H1 (cell line): ENCODE results near the gene MCCD1. TPM values are rescaled to one million over a fixed set of nuclear protein-coding genes. Genes with fewer than 3 reads are reported as not detected.

Source experiments
- CTCF ChIA-PET: fragments of 300-600 bp; sonication (Branson Sonifier 250); formaldehyde crosslinking; loops from one replicate; lab custom pipeline; 2021; ENCODE audit not compliant: partially characterized antibody; lab: Charles Lee
- POLR2A ChIA-PET: fragments of 300-600 bp; sonication (Branson Sonifier 250); formaldehyde crosslinking; loops from one replicate; lab custom pipeline; 2021; ENCODE audit warnings: inconsistent platforms; ENCODE audit not compliant: partially characterized antibody; lab: Charles Lee
- DNase-seq, 2 experiments: peaks; one replicate each; pipeline versions ENCODE4 v3.0.0 to v3.0.0-alpha.2; 2010 to 2022; ENCODE audit warnings: low spot score in 2 of 2, low read depth in 1 of 2, mixed read lengths in 1 of 2
- FAIRE-seq: peaks from 2 replicates; lab custom pipeline; 2011; peaks lifted over from hg19 to GRCh38; lab: Jason Lieb, UNC
- H2AFZ ChIP-seq: 2 replicates; pipeline ENCODE4 v1.8.1; 2012; ENCODE audit warnings: low read length, inconsistent platforms
- H2AK5ac ChIP-seq: 2 replicates; pipeline ENCODE4 v1.6.1; 2013; ENCODE audit warnings: low read depth, low read length
- H2BK120ac ChIP-seq: replicated peaks from 2 replicates; pipeline ENCODE3; 2013; ENCODE audit warnings: low read depth, low read length, inconsistent platforms
- H2BK12ac ChIP-seq: 2 replicates; pipeline ENCODE4 v1.6.1; 2013; ENCODE audit warnings: low read depth, low read length
- H2BK15ac ChIP-seq: 2 replicates; pipeline ENCODE4 v1.6.1; 2013; ENCODE audit warnings: low read length
- H2BK20ac ChIP-seq: 2 replicates; pipeline ENCODE4 v1.6.1; 2013; ENCODE audit warnings: low read length
- H2BK5ac ChIP-seq: 2 replicates; pipeline ENCODE4 v1.6.1; 2013; ENCODE audit warnings: low read depth, low read length
- H3K14ac ChIP-seq: 2 replicates; pipeline ENCODE4 v1.6.1; 2013; ENCODE audit warnings: inconsistent platforms; ENCODE audit not compliant: insufficient read length
- H3K18ac ChIP-seq: 2 replicates; pipeline ENCODE4 v1.6.1; 2013; ENCODE audit warnings: low read length; ENCODE audit errors: extremely low read depth
- H3K23ac ChIP-seq: 2 replicates; pipeline ENCODE4 v1.6.1; 2013; ENCODE audit warnings: inconsistent platforms; ENCODE audit not compliant: insufficient read length
- H3K23me2 ChIP-seq: 2 replicates; pipeline ENCODE4 v1.6.1; 2013; ENCODE audit warnings: low read depth, low read length
- H3K27ac ChIP-seq: 2 replicates; pipeline ENCODE4 v1.6.1; 2011; ENCODE audit warnings: low read depth, low read length, inconsistent platforms
- H3K27me3 ChIP-seq, 4 experiments: replicated peaks in 1 of 4; 1 replicate in 1 of 4; 2 replicates in 3 of 4; pipeline versions ENCODE4 v1.6.1 to v1.8.1; 2011 to 2013; ENCODE audit warnings: low read length in 3 of 4, mild to moderate bottlenecking in 3 of 4, inconsistent platforms in 2 of 4, mixed read lengths in 2 of 4, moderate library complexity in 1 of 4; ENCODE audit not compliant: control insufficient read depth in 3 of 4, insufficient read depth in 3 of 4; ENCODE audit errors: extremely low read depth in 1 of 4
- H3K36me3 ChIP-seq, 4 experiments: 2 replicates each; pipeline versions ENCODE4 v1.6.1 to v1.8.1; 2011 to 2013; ENCODE audit warnings: mild to moderate bottlenecking in 4 of 4, low read length in 3 of 4, moderate library complexity in 2 of 4, control low read depth in 1 of 4, inconsistent platforms in 1 of 4; ENCODE audit not compliant: insufficient read depth in 4 of 4, control insufficient read depth in 2 of 4
- H3K4ac ChIP-seq: replicated peaks from 2 replicates; pipeline ENCODE3; 2013; ENCODE audit warnings: low read length, low read depth, mixed read lengths, inconsistent platforms; ENCODE audit not compliant: insufficient read length
- H3K4me1 ChIP-seq, 4 experiments: replicated peaks in 1 of 4; 1 replicate in 1 of 4; 2 replicates in 3 of 4; pipeline versions ENCODE4 v1.6.1 to v1.8.1; 2011 to 2013; ENCODE audit warnings: low read length in 3 of 4, inconsistent platforms in 2 of 4, mixed read lengths in 1 of 4; ENCODE audit not compliant: insufficient read depth in 4 of 4, control insufficient read depth in 3 of 4
- H3K4me2 ChIP-seq, 2 experiments: 2 replicates each; pipeline versions ENCODE4 v1.6.1 to v1.8.1; 2011 to 2013; ENCODE audit warnings: low read depth in 2 of 2, low read length in 2 of 2, control low read depth in 1 of 2, inconsistent platforms in 1 of 2, mild to moderate bottlenecking in 1 of 2; ENCODE audit not compliant: insufficient read depth in 1 of 2
- H3K4me3 ChIP-seq, 4 experiments: fragments of 200-600, 300-600 bp in 1 of 4; sonication (generic), shearing (Covaris generic), sonication (Bioruptor Twin) in 1 of 4; 2 replicates each; pipeline versions ENCODE4 v1.5.1 to v1.8.1; 2011 to 2016; ENCODE audit warnings: low read length in 4 of 4, low read depth in 3 of 4, control low read depth in 2 of 4, inconsistent platforms in 2 of 4, mild to moderate bottlenecking in 2 of 4, mixed read lengths in 1 of 4, moderate library complexity in 1 of 4; ENCODE audit not compliant: insufficient read depth in 2 of 4; ENCODE audit errors: extremely low read depth in 1 of 4
- H3K56ac ChIP-seq: replicated peaks from 2 replicates; pipeline ENCODE3; 2013; ENCODE audit warnings: low read depth, mild to moderate bottlenecking, mixed read lengths, low read length, inconsistent platforms; ENCODE audit not compliant: insufficient read length
- H3K79me1 ChIP-seq: 2 replicates; pipeline ENCODE4 v1.6.1; 2013; ENCODE audit warnings: low read depth, low read length, control low read depth
- H3K79me2 ChIP-seq, 2 experiments: 2 replicates each; pipeline versions ENCODE4 v1.6.1 to v1.8.1; 2012 to 2013; ENCODE audit warnings: low read length in 2 of 2, mild to moderate bottlenecking in 2 of 2, inconsistent platforms in 1 of 2; ENCODE audit not compliant: insufficient read depth in 2 of 2, control insufficient read depth in 1 of 2
- H3K9ac ChIP-seq, 4 experiments: replicated peaks in 1 of 4; 1 replicate in 1 of 4; 2 replicates in 3 of 4; pipeline versions ENCODE4 v1.6.1 to v1.8.1; 2011 to 2013; ENCODE audit warnings: low read depth in 3 of 4, low read length in 3 of 4, control low read depth in 2 of 4, mild to moderate bottlenecking in 2 of 4, moderate library complexity in 2 of 4, inconsistent platforms in 1 of 4; ENCODE audit errors: extremely low read depth in 1 of 4
- H3K9me3 ChIP-seq, 2 experiments: 2 replicates each; pipeline versions ENCODE4 v1.6.1 to v1.8.1; 2012 to 2013; ENCODE audit warnings: mild to moderate bottlenecking in 2 of 2, moderate library complexity in 2 of 2, control low read depth in 1 of 2, inconsistent platforms in 1 of 2, low read depth in 1 of 2, low read length in 1 of 2, mixed read lengths in 1 of 2; ENCODE audit not compliant: insufficient read depth in 2 of 2
- H4K20me1 ChIP-seq, 2 experiments: replicated peaks in 1 of 2; 2 replicates each; pipeline versions ENCODE3 to v1.8.1; 2011 to 2013; ENCODE audit warnings: inconsistent platforms in 2 of 2, low read length in 2 of 2, mild to moderate bottlenecking in 1 of 2; ENCODE audit not compliant: insufficient read depth in 2 of 2, control insufficient read depth in 1 of 2
- H4K5ac ChIP-seq: 2 replicates; pipeline ENCODE4 v1.6.1; 2013; ENCODE audit warnings: low read length, low read depth, mixed read lengths, inconsistent platforms; ENCODE audit not compliant: insufficient read length
- H4K8ac ChIP-seq: 2 replicates; pipeline ENCODE4 v1.8.0; 2013; ENCODE audit warnings: mild to moderate bottlenecking, moderate library complexity, low read length, inconsistent platforms; ENCODE audit not compliant: insufficient read depth; ENCODE audit errors: extremely low read depth
- H4K91ac ChIP-seq: replicated peaks from 2 replicates; pipeline ENCODE3; 2013; ENCODE audit warnings: low read length, mixed read lengths, inconsistent platforms; ENCODE audit not compliant: insufficient read length
- ASH2L ChIP-seq: fragments of 200-600, 300-600 bp; sonication (generic); IDR thresholded peaks from one replicate; pipeline ENCODE4 v1.7.1; 2017; ENCODE audit warnings: low read length
- BCL11A ChIP-seq, 2 experiments: IDR thresholded peaks; one replicate each; pipeline ENCODE4 v1.6.1; 2011; ENCODE audit warnings: low read depth in 2 of 2, low read length in 2 of 2, mild to moderate bottlenecking in 2 of 2
- CHD2 ChIP-seq: IDR thresholded peaks from 2 replicates; pipeline ENCODE4 v1.6.1; 2012; ENCODE audit warnings: low read length, improper control_type of control experiment
- CREB1 ChIP-seq: IDR thresholded peaks from 2 replicates; pipeline ENCODE4 v1.6.1; 2012; ENCODE audit warnings: inconsistent platforms
- FOSL1 ChIP-seq: IDR thresholded peaks from 2 replicates; pipeline ENCODE4 v1.6.1; 2011; ENCODE audit warnings: mild to moderate bottlenecking, low read depth, low read length, moderate library complexity; ENCODE audit not compliant: insufficient read depth
- GABPA ChIP-seq: IDR thresholded peaks from 2 replicates; pipeline ENCODE4 v1.6.1; 2011; ENCODE audit warnings: mild to moderate bottlenecking, low read length, moderate library complexity, borderline replicate concordance; ENCODE audit not compliant: insufficient read depth
- HDAC2 ChIP-seq, 2 experiments: fragments of 300-600 bp in 1 of 2; sonication (generic) in 1 of 2; IDR thresholded peaks; 2 replicates each; pipeline ENCODE4 v1.6.1; 2011 to 2012; ENCODE audit warnings: low read depth in 2 of 2, low read length in 2 of 2, mild to moderate bottlenecking in 2 of 2, moderate library complexity in 2 of 2, borderline replicate concordance in 1 of 2, inconsistent platforms in 1 of 2
- JUN ChIP-seq: IDR thresholded peaks from 2 replicates; pipeline ENCODE4 v1.6.1; 2011; ENCODE audit warnings: low read depth, mild to moderate bottlenecking, improper control_type of control experiment, low read length
- NANOG ChIP-seq: IDR thresholded peaks from 2 replicates; pipeline ENCODE4 v1.6.1; 2011; ENCODE audit warnings: low read length, low read depth, mild to moderate bottlenecking, inconsistent platforms; ENCODE audit not compliant: insufficient read depth, poor library complexity, severe bottlenecking
- POLR2A ChIP-seq, 2 experiments: IDR thresholded peaks; 1 replicate in 1 of 2; 2 replicates in 1 of 2; pipeline ENCODE4 v1.6.1; 2011; ENCODE audit warnings: low read depth in 2 of 2, low read length in 2 of 2, mild to moderate bottlenecking in 2 of 2; ENCODE audit errors: control extremely low read depth in 1 of 2
- POLR2AphosphoS5 ChIP-seq: IDR thresholded peaks from 2 replicates; pipeline ENCODE4 v1.6.1; 2011; ENCODE audit warnings: low read depth, low read length
- RBBP5 ChIP-seq: IDR thresholded peaks from 2 replicates; pipeline ENCODE4 v1.7.1; 2012; ENCODE audit warnings: low read depth, mild to moderate bottlenecking, inconsistent platforms, low read length, moderate library complexity, borderline replicate concordance
- SIX5 ChIP-seq: IDR thresholded peaks from 2 replicates; pipeline ENCODE4 v1.6.1; 2011; ENCODE audit warnings: mild to moderate bottlenecking, low read depth, low read length
- SRF ChIP-seq: IDR thresholded peaks from 2 replicates; pipeline ENCODE4 v1.6.1; 2011; ENCODE audit warnings: mild to moderate bottlenecking, low read depth, low read length, moderate library complexity
- SUZ12 ChIP-seq: fragments of 200-600 bp; sonication (generic); IDR thresholded peaks from 2 replicates; pipeline ENCODE4 v1.6.1; 2012; ENCODE audit warnings: mild to moderate bottlenecking, inconsistent platforms, low read length, moderate library complexity, mixed read lengths
- WGBS, 2 experiments: shearing (Covaris generic) in 1 of 2; methylation state at CpG; one replicate each; pipeline versions ENCODE4 v1.1.6 to v1.1.7; 2013 to 2015; ENCODE audit warnings: low lambda C conversion rate in 2 of 2, mixed read lengths in 2 of 2, inconsistent platforms in 1 of 2, low coverage in 1 of 2, missing lambda C conversion rate in 1 of 2; ENCODE audit not compliant: insufficient replicate concordance in 2 of 2, insufficient coverage in 1 of 2, insufficient read length in 1 of 2; ENCODE audit errors: extremely low coverage in 1 of 2, missing lambda C conversion rate in 1 of 2; 5-methylcytosine and 5-hydroxymethylcytosine counted together
- polyA plus RNA-seq, 7 experiments: library from polyadenylated mRNA; depleted of rRNA in 3 of 7; stranded (reverse) in 5 of 7; unstranded in 2 of 7; fragments of >200 nt in 5 of 7; fragments of 200-250 nt in 2 of 7; gene quantifications; 1 replicate in 5 of 7; 2 replicates in 1 of 7; 4 replicates in 1 of 7; pipeline versions ENCODE4 v1.2.1 to v1.2.3, GENCODE V29; 2011 to 2013; ENCODE audit warnings: missing spikeins in 2 of 7, mixed read lengths in 2 of 7
- total RNA-seq: library from RNA; stranded (reverse); fragmentation: NEBNext Ultra II Directional; extraction: Animal tissue kit (Norgen Biotek cat#: 25700); gene quantifications from 2 replicates; pipeline ENCODE4 v1.2.1, GENCODE V29; 2021

The MCCD1 gene
- total and polyA plus RNA-seq, 2 of the 8 experiments (the other 6 are each of a cell fraction or from before 2014, with no cell fraction given): not detected

- Histone ChIP-seq H2AK5ac (no peak overlapping the region), H4K91ac (no peak overlapping the region), H3K23ac (no peak overlapping the region), H3K23me2 (no peaks in the 10 kb centered on the region), H3K4me1 (no peaks in the 10 kb centered on the region), H2BK20ac (no peak overlapping the region), H2BK120ac (no peak overlapping the region), H3K4ac (no peak overlapping the region), H2BK12ac (no peak overlapping the region), H3K9ac (no peak overlapping the region), H3K27ac (no peak overlapping the region), H3K9me3 (no peaks in the 10 kb centered on the region), H2AFZ (no peak overlapping the region), H2BK5ac (no peak overlapping the region), H3K18ac (no peak overlapping the region), H4K8ac (no peak overlapping the region), H4K5ac (no peak overlapping the region), H3K4me2 (no peak overlapping the region), H3K14ac (no peak overlapping the region), H3K79me2 (no peaks in the 10 kb centered on the region), H3K4me3 (no peak overlapping the region), H3K27me3 (no peaks in the 10 kb centered on the region; a peak in 2 of 7 replicates), H4K20me1 (no peaks in the 10 kb centered on the region), H3K56ac (no peak overlapping the region), H3K79me1 (no peaks in the 10 kb centered on the region), H3K36me3 (no peaks in the 10 kb centered on the region), H2BK15ac (no peak overlapping the region)
- ChIA-PET POLR2A (interaction anchor here (1.4 to 1.9 kb wide), 2 partner anchors 61 to 77 kb away, joined by 4 to 8 read pairs; partner anchors contain the start of genes DDX39B and MICA), CTCF (interaction anchor here (0.9 to 1.0 kb wide), 2 partner anchors 12 to 13 kb away, joined by 3 to 4 read pairs; no protein-coding TSS in a partner anchor)
- FAIRE-seq: no peak
- WGBS, 2 experiments: 79% methylated on average over 11 of the region's 11 CpGs; no CpG with 5 or more reads in 1 of the 2 experiments
- DNase-seq: no peak
- TF ChIP-seq NANOG (no peak), HDAC2 (IDR thresholded peaks at IDR 0.05; ENCODE audit: borderline replicate concordance in 1 of 2, low read depth in 2 of 2, low read length in 2 of 2) (no peak), GABPA (no peak), POLR2A (IDR thresholded peaks at IDR 0.05; ENCODE audit: control extremely low read depth in 1 of 2, low read depth in 2 of 2, low read length in 2 of 2) (no peak), BCL11A (IDR thresholded peaks at IDR 0.05; ENCODE audit: low read depth in 2 of 2, low read length in 2 of 2) (no peak), SIX5 (no peak), POLR2AphosphoS5 (no peak), SUZ12 (no peak), CREB1 (no peak), JUN (no peak), FOSL1 (no peak), CHD2 (no peak), SRF (no peak), RBBP5 (no peak), ASH2L (no peak)
Measured at GRCh38 chr6:31480574-31480973, 48.2 kb upstream of the MCCD1 start.
